GM19372 (cell line): ENCODE results near the gene GPRASP3.

Source experiments
- ATAC-seq: cut with Tn5 transposase; IDR thresholded peaks from one replicate; pipeline ENCODE4 v1.9.1; 2021; ENCODE audit warnings: mild to moderate bottlenecking, low read depth, moderate library complexity; ENCODE audit not compliant: unreplicated experiment

The GPRASP3 gene

GRCh38 chrX:102745857-102746584 is 25.5 kb downstream of the GPRASP3 start:
- no peak for ATAC-seq

- no peak for ATAC-seq
Observed at GRCh38 chrX:102765217-102765616, 44.7 kb downstream of the GPRASP3 start.

GRCh38 chrX:102765809-102766208 is 45.3 kb downstream of the GPRASP3 start:
- no peak for ATAC-seq

GRCh38 chrX:102767287-102767686 is 46.7 kb downstream of the GPRASP3 start:
- no peak for ATAC-seq

GRCh38 chrX:102768987-102769761 is 48.6 kb downstream of the GPRASP3 start:
- ATAC-seq: peak; percentile 96
